ENCODE results near the gene NEK1.

The NEK1 gene

DNA sequence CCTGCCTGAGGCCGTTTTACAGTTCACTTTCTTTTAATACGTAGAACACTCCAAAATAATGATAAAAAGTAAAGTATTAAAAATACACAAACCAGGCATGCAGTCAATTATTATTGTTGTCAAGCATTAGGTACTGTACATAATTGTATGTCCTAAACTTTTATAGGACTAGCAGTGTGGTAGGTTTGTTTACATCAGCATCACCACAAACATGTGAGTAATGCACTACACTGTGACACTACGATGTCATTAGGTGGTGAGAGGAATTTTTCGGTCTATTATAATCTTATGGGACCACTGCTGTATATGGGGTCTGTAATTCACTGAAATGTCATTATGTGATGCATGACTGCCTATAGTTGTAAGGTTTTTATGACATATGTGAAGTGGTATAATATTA is 192.1 kb downstream of the NEK1 start:
- FAIRE-seq = no peak
- TF ChIP-seq POLR2A (IDR thresholded peaks at IDR 0.05; ENCODE audit: low read depth, low read length) = no peak
- no peak for DNase-seq (ENCODE audit: insufficient read length, low spot score)

DNA sequence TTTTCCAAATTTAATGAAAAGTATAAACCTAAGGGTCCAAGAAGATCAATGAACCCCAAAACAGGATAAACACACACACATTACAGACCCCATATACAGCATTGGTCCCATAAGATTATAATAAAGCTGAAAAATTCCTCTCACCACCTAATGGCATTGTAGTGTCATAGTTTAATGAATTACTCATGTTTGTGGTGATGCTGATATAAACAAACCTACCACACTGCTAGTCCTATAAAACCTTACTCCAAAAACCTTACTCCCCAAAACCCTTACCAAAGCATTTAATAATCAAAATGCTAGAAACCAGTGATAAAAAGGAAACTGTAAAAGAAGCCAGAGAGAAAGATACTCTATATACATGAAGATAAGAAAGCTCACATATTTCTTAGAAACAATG is 193.5 kb downstream of the NEK1 start:
- FAIRE-seq (no peak), DNase-seq (ENCODE audit: insufficient read length, low spot score) (no peak)
- TF ChIP-seq POLR2A (IDR thresholded peaks at IDR 0.05; ENCODE audit: low read depth, low read length) = no peak

DNA sequence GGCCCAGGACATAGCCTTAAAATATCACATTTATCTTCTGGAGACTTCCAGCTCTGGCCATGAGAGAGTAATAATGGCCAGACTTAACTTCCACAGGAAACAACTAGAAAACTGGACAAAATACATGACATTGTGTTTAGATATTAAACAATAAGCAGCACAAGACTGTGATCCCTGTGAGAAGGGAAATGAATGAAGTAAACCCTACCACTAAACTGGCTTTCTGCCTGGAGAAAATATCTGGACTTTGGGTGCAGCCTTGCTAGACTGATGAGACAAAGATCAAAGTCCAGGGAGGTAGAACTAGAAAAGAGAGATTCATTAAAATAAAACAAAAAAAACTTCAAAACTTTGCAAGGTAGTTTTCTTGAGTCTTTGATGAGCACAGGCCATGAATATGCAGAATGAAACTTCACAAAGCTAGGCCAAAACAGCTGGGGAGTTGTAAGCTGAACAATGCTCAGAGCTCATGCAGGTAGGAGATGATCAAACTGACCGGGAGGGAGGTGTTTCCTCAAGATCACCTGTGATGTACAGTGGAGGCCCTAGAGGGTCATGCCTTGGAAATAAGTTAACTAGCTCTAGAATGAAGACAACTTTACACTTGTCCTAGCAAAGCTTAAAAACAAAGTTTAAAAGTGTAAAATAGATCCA is 194.6 kb downstream of the NEK1 start:
- no peak for DNase-seq (ENCODE audit: insufficient read length, low spot score)
- no peak for FAIRE-seq
- no peak for TF ChIP-seq POLR2A (IDR thresholded peaks at IDR 0.05; ENCODE audit: low read depth, low read length)

DNA sequence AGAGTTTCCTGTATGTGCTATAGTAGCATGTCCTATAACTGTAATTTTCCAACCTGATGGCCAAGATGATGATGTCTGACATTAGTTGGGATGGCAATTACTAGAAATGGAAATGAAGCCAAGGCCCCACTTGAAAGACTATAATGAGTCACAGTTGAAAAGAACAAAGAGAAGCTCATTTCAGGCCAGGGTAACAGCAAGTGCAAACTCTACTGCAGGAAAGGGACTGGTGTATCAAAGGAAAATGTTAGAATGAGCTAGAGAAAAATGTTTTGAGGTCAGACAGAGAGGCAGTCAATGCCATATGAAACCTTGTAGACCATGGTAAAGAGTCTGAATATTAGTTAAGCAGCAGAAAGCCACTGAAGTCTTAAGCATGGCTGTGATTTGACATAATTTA is 195.4 kb downstream of the NEK1 start:
- no peak for FAIRE-seq
- no peak for DNase-seq (ENCODE audit: insufficient read length, low spot score)
- TF ChIP-seq POLR2A (IDR thresholded peaks at IDR 0.05; ENCODE audit: low read depth, low read length) = no peak

DNA sequence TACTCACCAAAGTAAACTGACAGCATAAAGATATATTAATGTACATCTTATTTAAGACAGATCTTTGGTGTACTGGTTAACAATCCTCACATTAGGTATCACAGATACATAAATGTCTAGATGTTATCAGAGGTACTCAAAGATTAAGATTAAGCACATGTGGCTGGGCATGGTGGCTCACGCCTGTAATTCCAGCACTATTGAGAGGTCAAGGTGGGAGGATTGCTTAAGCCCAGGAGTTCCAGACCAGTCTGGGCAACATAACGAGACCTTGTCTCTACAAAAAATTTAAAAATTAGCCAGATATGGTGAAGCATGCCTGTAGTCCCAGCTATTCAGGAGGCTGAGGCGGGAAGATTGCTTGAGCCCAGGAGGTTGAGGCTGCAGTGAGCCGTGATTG is 195.9 kb downstream of the NEK1 start:
- TF ChIP-seq POLR2A (IDR thresholded peaks at IDR 0.05; ENCODE audit: low read depth, low read length) = no peak
- DNase-seq (ENCODE audit: insufficient read length, low spot score) = no peak
- no peak for FAIRE-seq

DNA sequence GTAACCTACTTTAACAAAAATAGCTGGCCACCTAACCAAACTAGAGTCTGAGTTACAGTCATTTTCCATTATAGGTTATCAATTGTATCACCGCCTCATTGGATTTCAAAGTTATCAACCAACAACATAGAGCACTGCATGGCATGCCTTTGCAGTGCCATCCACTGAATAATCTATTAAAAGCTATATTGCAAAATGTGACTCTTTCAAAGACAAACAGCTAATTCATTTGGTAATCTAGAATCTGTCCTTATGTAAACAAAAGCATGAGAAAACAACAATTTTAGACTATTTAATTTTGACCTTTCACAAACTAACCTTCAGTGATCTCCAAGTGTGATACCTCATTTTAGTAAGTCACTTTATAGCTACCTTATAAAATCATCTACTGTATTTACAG is 197.5 kb downstream of the NEK1 start:
- TF ChIP-seq POLR2A (IDR thresholded peaks at IDR 0.05; ENCODE audit: low read depth, low read length) = no peak
- FAIRE-seq = no peak

DNA sequence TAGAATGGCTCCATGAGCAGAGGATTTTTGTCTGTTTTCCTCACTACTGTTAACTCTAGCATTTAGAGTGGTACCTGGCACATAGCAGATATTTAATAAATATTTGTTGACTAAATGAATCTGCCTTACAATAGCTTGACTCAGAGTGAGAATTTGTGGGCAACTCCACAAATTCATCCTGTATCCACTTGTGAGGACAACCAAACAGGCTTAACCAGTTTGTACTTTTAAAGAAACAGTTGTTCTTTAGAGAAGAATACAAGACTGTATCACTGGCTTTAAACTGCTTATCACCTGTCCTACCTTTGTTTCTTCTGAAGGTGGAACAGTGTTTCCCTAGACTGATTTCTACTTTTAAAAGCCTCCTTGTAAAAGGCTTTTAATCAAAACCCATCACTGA is 200.3 kb downstream of the NEK1 start:
- no peak for DNase-seq (ENCODE audit: insufficient read length, low spot score)
- no peak for FAIRE-seq
- TF ChIP-seq POLR2A (IDR thresholded peaks at IDR 0.05; ENCODE audit: low read depth, low read length) = no peak

More for the DNA sequence above, 197.5 kb downstream of the NEK1 start:
- no peak for DNase-seq (ENCODE audit: insufficient read length, low spot score)

DNA sequence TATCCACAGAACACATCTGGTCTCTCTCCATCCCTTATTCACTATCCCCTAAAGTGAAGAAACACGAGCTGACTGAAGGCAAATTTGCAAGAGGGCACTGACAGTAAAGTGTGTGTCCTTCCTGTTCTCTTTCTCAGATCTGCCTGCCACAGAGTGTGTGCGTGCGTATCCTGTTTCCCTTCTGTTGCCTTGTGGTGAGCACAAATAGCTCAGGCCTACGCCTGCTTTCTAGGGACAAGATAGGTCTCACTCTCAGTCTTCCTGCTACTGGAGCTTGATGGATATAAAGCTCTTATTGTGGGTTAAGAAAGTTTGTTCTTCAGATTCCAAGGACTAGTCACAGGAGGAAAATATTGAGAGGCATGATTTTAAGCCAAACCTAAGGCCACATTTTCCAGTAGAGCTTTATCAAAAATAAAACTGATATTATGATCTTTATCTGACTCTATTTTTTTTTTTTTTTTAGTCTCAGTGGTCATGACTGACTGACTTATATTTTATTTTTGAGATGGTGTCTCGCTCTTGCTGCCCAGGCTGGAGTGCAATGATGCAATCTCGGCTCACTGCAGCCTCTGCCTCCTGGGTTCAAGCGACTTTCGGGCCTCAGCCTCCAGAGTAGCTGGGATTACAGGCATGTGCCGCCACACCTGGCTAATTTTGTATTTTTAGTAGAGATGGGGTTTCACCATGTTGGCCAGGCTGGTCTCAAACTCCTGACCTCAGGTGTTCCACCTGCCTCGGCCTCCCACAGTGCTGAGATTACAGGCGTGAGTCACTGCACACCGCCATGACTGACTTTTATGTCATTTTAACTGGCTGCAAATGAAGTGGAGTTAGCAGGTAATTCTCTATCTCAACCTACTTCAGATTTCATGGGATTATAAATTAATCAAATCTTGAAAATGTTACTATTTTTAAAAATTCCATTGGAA is 201.3 kb downstream of the NEK1 start:
- no peak for FAIRE-seq
- no peak for TF ChIP-seq POLR2A (IDR thresholded peaks at IDR 0.05; ENCODE audit: low read depth, low read length)
- no peak for DNase-seq (ENCODE audit: insufficient read length, low spot score)

DNA sequence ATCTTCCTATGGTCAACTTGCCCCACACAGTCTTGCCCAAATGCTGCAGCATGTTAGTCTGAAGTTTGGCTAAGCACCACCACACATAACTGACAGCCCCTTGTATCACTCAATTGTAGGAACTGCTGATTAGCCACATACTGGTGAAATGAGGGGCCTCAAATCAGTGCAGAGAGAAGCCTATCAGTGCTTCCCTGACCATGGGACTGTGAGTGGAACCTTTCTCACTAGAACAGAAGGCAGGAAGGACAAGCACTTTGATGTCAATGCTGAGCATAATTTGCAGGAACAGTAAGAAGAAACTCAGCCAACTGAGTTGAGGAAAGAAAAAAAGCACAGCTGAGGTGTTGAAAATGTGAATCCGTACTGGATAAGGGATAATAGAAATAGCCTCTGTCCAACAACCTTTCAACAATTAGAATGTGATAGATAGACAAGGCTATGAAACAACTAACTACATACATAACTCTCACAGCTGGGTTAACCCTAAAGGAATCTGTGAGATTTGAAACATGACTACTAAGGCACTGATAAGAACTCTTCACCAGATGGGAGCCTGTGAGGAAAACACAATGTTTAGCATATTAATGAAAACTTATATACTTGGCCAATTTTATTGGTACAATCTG is 205.1 kb downstream of the NEK1 start:
- no peak for FAIRE-seq
- no peak for TF ChIP-seq POLR2A (IDR thresholded peaks at IDR 0.05; ENCODE audit: low read depth, low read length)
- DNase-seq (ENCODE audit: insufficient read length, low spot score) = no peak

DNA sequence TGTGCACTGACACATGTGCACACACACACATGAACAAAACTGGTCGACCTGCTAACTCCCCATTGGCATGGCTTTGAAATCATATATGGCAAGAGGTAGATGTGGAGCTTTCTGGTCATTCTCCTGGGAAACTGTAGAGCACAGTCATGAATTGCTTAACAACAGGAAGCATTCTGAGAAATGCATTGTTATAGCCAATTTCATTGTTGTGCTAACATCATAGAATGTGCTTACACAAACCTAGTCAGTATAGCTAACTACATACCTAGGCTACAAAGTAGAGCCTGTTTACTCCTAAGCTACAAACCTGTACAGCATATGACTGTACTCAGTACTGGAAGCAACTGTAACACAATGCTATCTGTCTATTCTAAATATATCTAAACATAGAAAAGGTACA is 207.4 kb downstream of the NEK1 start:
- FAIRE-seq (no peak), DNase-seq (ENCODE audit: insufficient read length, low spot score) (no peak)
- TF ChIP-seq POLR2A (IDR thresholded peaks at IDR 0.05; ENCODE audit: low read depth, low read length) = no peak

DNA sequence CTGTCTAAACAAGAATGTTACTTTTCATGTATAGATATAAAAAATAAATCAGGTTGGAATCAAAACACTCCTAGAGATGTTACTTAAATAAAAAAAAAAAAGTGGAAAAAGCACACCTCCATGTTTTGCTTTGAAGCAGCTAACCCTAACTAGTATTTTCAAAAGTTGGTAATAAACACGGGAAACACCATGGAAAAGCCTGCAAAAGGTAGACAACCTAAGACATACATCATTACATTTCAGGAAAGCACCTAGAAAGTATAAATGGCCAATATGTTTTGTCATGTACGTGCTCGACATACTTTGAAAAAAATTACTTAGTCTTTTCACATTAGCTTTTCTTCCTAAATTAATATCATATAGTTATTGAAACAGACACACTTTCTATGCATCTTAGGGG is 211.6 kb downstream of the NEK1 start:
- no peak for TF ChIP-seq POLR2A (IDR thresholded peaks at IDR 0.05; ENCODE audit: low read depth, low read length)
- no peak for FAIRE-seq
- no peak for DNase-seq (ENCODE audit: insufficient read length, low spot score)

DNA sequence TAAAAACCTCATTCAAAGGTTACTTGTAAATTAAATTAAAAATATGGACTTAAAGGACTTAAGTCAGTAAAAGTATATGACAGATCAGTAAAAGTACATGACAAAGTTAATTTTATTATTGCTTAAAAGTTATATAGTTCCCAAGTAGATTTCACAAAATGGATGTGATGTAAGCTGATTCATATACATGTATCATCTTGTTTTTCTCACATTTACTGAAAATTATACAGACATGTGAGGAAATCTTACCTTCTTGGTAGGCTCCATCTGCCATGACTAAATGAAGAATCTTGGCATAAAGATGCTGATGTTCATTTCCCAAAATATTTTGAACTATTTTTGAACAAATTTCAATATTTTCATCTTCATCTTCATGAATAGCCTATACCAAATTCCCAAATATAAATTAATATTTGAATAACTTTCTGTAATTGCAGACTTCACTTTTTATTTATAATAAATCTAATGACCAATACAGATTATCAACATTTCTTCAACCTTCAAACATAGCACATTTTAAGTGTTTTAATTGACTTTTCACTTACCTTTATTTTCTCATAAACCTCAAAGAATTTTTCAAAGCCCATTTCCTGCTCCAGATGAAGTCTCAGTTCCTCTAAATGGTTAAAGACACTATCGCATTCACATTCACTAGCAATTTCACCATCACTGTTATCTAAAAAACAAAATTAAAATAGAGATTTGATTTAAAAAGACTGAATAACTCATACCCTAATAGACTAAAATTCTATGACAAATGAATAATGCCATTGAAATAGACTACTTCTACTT is 212.2 kb downstream of the NEK1 start:
- FAIRE-seq = no peak
- TF ChIP-seq POLR2A (IDR thresholded peaks at IDR 0.05; ENCODE audit: low read depth, low read length) = no peak
- no peak for DNase-seq (ENCODE audit: insufficient read length, low spot score)

DNA sequence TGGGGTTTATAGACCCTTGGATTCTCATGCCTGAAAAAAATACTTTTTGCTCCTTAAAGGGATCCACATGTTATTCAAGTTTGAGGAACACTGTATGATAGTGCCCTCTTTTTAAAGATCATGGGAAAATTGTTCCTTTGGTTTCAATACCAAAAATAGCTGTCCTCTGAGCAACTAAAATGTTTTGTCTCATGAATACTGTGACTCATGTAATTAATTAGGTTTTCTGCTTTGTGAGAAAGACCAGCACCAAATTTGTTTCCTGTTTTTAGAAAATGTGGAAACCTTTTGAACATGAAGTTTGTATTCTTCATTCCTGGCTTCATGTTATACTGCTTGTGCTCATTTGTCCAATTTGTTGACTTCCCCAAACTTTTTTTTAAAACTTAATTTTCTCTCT is 214.1 kb downstream of the NEK1 start:
- FAIRE-seq = no peak
- TF ChIP-seq POLR2A (IDR thresholded peaks at IDR 0.05; ENCODE audit: low read depth, low read length) = no peak

DNA sequence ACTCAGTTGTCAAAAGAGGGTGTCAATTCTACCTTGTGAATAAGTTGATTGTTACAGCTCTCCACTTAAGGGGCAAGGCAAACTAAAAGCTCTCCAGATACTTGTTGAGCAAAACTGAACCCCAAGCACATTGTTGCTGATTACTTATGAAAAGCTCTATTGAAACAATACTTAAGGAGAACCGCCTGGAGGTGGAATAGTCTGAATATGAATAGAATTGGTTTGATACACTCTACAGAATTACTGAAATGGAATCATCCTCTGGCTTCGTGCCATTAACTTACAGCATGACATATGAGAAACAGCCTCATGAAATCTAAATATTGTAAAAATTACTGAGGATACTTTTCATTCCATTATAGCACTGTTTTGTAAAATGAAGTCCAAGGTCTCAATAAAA is 214.6 kb downstream of the NEK1 start:
- FAIRE-seq = no peak
- no peak for TF ChIP-seq POLR2A (IDR thresholded peaks at IDR 0.05; ENCODE audit: low read depth, low read length)
- DNase-seq (ENCODE audit: insufficient read length, low spot score) = no peak

More for the DNA sequence above, 214.1 kb downstream of the NEK1 start:
- DNase-seq (ENCODE audit: insufficient read length, low spot score) = no peak

Measured in H54 (cell line).